ENCODE data around the gene NTNG1. TPM values are rescaled to one million over a fixed set of nuclear protein-coding genes. Genes with fewer than 3 reads are reported as not detected.

NTNG1 gene
- total RNA-seq, 1 experiment from 2014 or later = 1.5 TPM

DNA sequence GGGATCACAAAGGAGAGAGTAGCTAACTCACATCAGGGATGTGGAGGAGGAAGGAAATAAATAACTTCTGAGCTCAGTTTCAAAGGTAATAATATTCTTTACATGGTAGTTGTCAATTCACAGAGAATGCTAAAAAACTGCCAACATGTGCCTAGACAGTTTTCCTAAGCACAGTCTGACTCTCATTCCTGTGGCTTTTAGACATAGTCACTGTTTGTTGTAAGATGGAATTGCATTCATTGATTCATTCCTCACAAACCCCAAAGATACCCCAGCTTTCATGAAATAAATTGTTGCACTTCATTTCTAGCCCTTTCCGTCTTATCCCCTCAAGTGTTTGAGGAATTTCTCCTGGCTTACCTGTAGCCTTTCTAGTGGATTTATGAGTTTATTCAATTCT, 263.9 kb downstream of the NTNG1 start:
- peaks cover 4 to 5% of the 10 kb centered on the region in 2 experiments; a peak in 2 of 4 replicates for H3K4me1 Mint-ChIP-seq
- Histone ChIP-seq H4K5ac (ENCODE audit: insufficient read length, low read depth, low read length) (no peak overlapping the region), H3K9me3 (ENCODE audit: control insufficient read depth, low read depth, low read length) (no peaks in the 10 kb centered on the region), H3K23ac (ENCODE audit: insufficient read length, low read depth, low read length) (no peak overlapping the region), H2BK12ac (ENCODE audit: insufficient read length, low read depth, low read length) (no peak overlapping the region), H3K23me2 (ENCODE audit: insufficient read length, low read depth, low read length, poor library complexity, severe bottlenecking) (no peaks in the 10 kb centered on the region), H3K56ac (ENCODE audit: insufficient read length, low read depth, low read length) (no peak overlapping the region), H2BK20ac (ENCODE audit: low read depth, low read length, poor library complexity, severe bottlenecking) (no peak overlapping the region), H2AFZ (ENCODE audit: low read length) (no peak overlapping the region), H3K79me2 (ENCODE audit: insufficient read depth, low read length) (no peaks in the 10 kb centered on the region), H3K27ac (ENCODE audit: insufficient read length, low read depth, low read length) (no peak overlapping the region), H3K18ac (ENCODE audit: insufficient read length, low read depth, low read length) (no peak overlapping the region), H2BK15ac (ENCODE audit: low read depth, low read length) (no peak overlapping the region), H4K8ac (replicated peaks; ENCODE audit: insufficient read length, low read depth, low read length) (no peak overlapping the region), H2BK5ac (ENCODE audit: insufficient read length, low read length) (no peak overlapping the region), H3K9ac (ENCODE audit: extremely low read depth, insufficient read length, low read length) (no peak overlapping the region), H3K4me2 (ENCODE audit: insufficient read depth, insufficient read length, low read length) (no peak overlapping the region), H3K4ac (ENCODE audit: low read depth, low read length) (no peak overlapping the region), H3K79me1 (ENCODE audit: insufficient read depth, low read depth, low read length, poor library complexity, severe bottlenecking) (no peaks in the 10 kb centered on the region), H2BK120ac (ENCODE audit: low read depth, low read length, poor library complexity, severe bottlenecking) (no peak overlapping the region), H4K91ac (ENCODE audit: insufficient read length, low read depth, low read length) (no peak overlapping the region), H2AK5ac (ENCODE audit: insufficient read length, low read length) (no peak overlapping the region), H3K14ac (ENCODE audit: insufficient read depth, low read length) (no peak overlapping the region), H3T11ph (ENCODE audit: low read length) (no peak overlapping the region), H3K4me1 (ENCODE audit: insufficient read depth, low read length) (no peaks in the 10 kb centered on the region), H4K20me1 (ENCODE audit: control insufficient read depth, insufficient read depth, insufficient read length) (no peaks in the 10 kb centered on the region), H3K27me3 (ENCODE audit: insufficient read depth, low read length) (no peaks in the 10 kb centered on the region)
- WGBS (ENCODE audit: extremely low coverage, insufficient read length, low lambda C conversion rate) = no CpG with 5 or more reads among the region's 1 CpG
- no peak overlapping the region for H3K27ac Mint-ChIP-seq
- H3K9me3 Mint-ChIP-seq = no peaks in the 10 kb centered on the region
- H3K27me3 Mint-ChIP-seq (ENCODE audit: low read depth) = no peaks in the 10 kb centered on the region
- no peak overlapping the region for H3K4me3 Mint-ChIP-seq
- TF ChIP-seq, protein P1, sequence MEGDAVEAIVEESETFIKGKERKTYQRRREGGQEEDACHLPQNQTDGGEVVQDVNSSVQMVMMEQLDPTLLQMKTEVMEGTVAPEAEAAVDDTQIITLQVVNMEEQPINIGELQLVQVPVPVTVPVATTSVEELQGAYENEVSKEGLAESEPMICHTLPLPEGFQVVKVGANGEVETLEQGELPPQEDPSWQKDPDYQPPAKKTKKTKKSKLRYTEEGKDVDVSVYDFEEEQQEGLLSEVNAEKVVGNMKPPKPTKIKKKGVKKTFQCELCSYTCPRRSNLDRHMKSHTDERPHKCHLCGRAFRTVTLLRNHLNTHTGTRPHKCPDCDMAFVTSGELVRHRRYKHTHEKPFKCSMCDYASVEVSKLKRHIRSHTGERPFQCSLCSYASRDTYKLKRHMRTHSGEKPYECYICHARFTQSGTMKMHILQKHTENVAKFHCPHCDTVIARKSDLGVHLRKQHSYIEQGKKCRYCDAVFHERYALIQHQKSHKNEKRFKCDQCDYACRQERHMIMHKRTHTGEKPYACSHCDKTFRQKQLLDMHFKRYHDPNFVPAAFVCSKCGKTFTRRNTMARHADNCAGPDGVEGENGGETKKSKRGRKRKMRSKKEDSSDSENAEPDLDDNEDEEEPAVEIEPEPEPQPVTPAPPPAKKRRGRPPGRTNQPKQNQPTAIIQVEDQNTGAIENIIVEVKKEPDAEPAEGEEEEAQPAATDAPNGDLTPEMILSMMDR (conservative IDR thresholded peaks at IDR 0.05) = no peak
- DNase-seq = no peak
- no peaks in the 10 kb centered on the region for H3K36me3 Mint-ChIP-seq (ENCODE audit: insufficient read depth in 1 of 3, low read depth in 3 of 3)
